Islet of Langerhans (tissue), 1 donor: ENCODE data around the gene DCST1.
"Not testable (repeated sequence)": the region's sequence is repeated elsewhere in the genome, so short reads cannot be mapped to it uniquely, and the experiment has no call there.

ENCODE experiments used
- FAIRE-seq: peaks from one replicate; lab custom pipeline; 2011; peaks lifted over from hg19 to GRCh38; lab: Jason Lieb, UNC

DCST1 gene, protein sequence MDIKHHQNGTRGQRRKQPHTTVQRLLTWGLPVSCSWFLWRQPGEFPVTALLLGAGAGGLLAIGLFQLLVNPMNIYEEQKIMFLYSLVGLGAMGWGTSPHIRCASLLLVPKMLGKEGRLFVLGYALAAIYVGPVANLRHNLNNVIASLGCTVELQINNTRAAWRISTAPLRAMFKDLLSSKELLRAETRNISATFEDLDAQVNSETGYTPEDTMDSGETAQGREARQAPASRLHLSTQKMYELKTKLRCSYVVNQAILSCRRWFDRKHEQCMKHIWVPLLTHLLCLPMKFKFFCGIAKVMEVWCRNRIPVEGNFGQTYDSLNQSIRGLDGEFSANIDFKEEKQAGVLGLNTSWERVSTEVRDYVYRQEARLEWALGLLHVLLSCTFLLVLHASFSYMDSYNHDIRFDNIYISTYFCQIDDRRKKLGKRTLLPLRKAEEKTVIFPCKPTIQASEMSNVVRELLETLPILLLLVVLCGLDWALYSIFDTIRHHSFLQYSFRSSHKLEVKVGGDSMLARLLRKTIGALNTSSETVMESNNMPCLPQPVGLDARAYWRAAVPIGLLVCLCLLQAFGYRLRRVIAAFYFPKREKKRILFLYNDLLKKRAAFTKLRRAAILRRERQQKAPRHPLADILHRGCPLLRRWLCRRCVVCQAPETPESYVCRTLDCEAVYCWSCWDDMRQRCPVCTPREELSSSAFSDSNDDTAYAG

GRCh38 chr1:155033524-155033923 is at the start of gene DCST1, which contains the start of gene DCST2:
TSS of gene DCST1 (plus strand) at chr1:155033824. CDS start at chr1:155034037, 213 bp downstream.
TSS of gene DCST2 (minus strand) at chr1:155033781. CDS start at chr1:155033701, 80 bp downstream.
- FAIRE-seq, result no peak

GRCh38 chr1:154986736-154987135 is 46.9 kb upstream of the DCST1 start:
- FAIRE-seq, result not testable (repeated sequence)

DNA sequence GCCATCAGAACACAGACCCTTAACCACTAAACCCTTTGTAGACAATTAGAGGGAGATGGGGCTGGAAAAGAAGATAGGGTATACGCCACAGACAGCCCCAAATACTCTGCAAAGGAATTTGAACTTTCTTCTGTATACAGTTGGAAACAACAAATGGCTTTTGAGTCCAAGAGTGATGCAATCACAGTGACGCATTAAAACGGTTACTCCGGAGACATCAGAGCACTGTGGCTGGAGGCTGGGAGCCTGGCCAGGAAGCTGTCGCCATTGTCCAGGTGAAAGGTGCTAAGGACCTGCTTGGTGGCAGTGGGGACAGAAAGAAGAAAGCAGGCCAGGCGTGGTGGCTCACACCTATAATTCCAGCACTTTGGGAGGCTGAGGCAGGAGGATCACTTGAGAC is 46.3 kb upstream of the DCST1 start:
- FAIRE-seq, result no peak

DNA sequence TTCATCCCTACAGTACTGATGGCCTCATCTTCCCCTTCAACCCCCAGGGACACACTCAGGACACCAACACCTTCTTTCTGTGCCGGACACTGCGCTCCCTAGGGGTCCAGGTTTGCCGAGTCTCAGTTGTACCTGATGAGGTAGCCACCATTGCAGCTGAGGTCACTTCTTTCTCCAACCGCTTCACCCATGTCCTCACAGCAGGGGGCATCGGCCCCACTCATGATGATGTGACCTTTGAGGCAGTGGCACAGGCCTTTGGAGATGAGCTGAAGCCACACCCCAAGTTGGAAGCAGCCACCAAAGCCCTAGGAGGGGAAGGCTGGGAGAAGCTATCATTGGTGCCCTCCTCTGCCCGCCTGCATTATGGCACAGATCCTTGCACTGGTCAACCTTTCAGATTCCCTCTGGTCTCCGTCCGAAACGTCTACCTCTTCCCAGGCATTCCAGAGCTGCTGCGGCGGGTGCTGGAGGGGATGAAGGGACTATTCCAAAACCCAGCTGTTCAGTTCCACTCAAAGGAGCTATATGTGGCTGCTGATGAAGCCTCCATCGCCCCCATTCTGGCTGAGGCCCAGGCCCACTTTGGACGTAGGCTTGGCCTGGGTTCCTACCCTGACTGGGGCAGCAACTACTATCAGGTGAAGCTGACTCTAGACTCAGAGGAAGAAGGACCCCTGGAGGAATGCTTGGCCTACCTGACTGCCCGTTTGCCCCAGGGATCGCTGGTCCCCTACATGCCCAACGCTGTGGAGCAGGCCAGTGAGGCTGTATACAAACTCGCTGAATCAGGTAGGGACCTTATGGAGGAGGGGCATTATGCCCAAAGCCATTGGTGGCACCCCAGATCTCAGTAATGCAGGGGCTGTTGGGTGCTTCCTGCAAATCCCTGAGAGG is 45.3 kb upstream of the DCST1 start:
- no peak for FAIRE-seq

- FAIRE-seq, result no peak
Observed at GRCh38 chr1:154989195-154989860, 44.3 kb upstream of the DCST1 start.

DNA sequence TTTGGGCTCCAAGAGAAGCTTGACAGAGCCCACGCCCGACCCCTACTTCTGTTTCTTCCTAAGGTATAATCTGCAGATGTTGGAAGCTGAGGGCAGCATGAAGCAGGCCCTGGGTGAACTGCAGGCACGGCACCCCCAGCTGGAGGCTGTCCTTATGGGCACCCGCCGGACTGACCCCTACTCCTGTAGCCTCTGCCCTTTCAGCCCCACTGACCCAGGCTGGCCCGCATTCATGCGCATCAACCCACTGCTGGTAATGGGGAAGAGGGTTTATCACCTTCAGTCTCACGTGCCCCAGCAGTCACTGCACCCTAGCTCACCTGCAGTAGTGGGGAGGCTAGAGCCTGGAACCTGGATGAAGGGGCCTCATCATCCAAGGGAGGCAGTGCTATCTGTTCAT is 43.3 kb upstream of the DCST1 start:
- FAIRE-seq, result no peak

- no peak for FAIRE-seq
Observed at GRCh38 chr1:154992721-154993571, 40.7 kb upstream of the DCST1 start.

DNA sequence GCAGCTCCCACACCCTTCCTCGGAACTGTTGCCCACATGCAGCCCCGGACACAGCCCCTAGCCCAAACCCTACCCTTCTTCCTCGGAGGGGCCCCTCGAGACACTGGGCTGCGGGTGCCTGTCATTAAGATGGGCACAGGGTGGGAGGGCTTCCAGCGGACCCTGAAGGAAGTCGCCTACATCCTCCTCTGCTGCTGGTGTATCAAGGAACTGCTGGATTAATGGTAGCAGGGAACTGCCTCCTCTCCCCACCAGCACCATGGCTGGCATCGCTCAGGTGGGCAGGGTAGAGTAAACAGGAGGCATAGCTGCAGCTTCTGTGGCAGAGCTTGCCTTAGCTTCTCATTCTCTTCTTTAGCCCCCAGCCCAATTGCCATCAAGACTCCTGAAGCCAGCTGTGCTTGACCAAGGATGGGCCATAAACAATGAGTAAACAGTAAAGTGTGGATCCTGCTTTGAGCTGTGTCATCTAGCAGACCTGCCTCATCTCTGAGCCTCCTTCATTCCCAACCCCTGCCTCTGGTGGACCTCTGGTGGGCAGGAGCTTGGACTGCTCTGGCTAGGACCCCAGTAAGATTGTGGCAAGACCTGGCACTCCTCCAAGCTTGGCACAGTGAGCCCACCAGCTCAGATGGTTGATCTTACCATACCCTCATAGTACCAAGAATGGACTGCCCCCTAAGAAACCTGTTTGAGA is 39.9 kb upstream of the DCST1 start, which contains the start of gene LENEP:
TSS of gene LENEP (plus strand) at position 15 of the 697 bp plus-strand sequence. CDS start at position 37, 22 bp downstream.
- no peak for FAIRE-seq

DNA sequence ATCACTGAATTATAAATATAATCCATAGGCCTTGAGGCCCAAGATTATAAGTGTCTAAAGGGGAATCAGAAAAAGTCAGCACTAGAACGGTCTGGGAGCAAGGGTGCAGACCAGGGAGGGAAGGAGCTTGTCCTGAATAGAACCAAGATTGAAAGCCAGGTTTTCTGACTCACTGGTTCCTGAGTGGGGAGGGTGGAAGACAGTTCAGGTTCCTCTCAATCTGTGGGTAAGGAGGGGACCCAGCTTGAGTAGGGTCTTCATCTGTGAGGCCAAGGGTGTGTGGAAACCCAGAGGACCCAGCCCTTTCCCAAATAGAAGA is 39.4 kb upstream of the DCST1 start:
- no peak for FAIRE-seq

DNA sequence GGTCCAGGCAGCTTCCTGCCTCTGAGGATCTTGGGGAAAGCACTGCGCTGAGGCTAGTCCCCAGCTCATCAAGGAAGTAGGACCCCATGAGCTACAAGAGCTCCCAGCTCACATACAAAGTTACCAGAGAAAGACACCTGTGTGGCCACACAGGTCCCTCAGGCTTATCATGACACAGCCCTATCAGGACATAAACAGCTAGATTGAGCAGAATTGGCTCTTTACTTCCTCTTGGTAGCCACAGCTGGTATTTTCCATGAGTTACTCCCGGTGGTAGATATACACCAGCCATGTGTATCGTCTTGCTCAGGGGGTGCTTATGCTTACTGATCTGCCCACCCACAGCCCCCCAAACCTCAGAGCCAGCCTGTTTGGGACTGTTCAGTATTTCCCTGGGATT is 39.0 kb upstream of the DCST1 start:
- FAIRE-seq, result no peak

GRCh38 chr1:154995301-154995983 is 38.2 kb upstream of the DCST1 start:
- FAIRE-seq, result not testable (repeated sequence)

GRCh38 chr1:154996966-154997701 is 36.5 kb upstream of the DCST1 start:
- FAIRE-seq, result no peak

- FAIRE-seq, result no peak
Observed at GRCh38 chr1:154998201-154998780, 35.3 kb upstream of the DCST1 start.

GRCh38 chr1:154998818-154999570 is 34.6 kb upstream of the DCST1 start:
- FAIRE-seq, result no peak

- no peak for FAIRE-seq
Observed at GRCh38 chr1:154999571-155000410, 33.8 kb upstream of the DCST1 start.

DNA sequence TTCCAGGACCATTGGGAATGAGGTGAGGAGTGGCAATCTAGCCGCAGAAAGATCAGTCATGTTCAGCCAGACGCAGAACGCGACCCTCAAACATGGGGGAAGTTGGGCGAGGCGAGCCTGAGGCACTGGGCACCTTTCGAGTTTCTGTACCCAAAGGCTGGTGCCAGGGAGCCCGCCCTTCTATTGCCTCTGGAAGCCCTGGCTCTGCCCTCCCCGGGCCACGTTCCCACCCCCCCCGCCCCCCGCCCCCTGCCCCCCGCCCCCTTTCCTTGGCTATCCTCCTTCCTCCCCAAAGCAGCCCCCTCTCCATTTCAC is 33.3 kb upstream of the DCST1 start:
- FAIRE-seq, result no peak
